Breast epithelium (tissue), 4 donors: ENCODE results near the gene APEH. TPM values are rescaled to one million over a fixed set of nuclear protein-coding genes. Genes with fewer than 3 reads are reported as not detected.

ENCODE experiments used
- DNase-seq, 2 donors: peaks; one replicate each; pipeline ENCODE4 v3.0.0-alpha.2; 2019; ENCODE audit warnings: low spot score in 2 of 2
- H3K27ac ChIP-seq, 2 donors: fragments of 200-600 bp; sonication (generic) in 1 of 2; one replicate each; pipeline ENCODE4 v1.5.1; 2016 to 2019; ENCODE audit warnings: mild to moderate bottlenecking in 1 of 2
- H3K27me3 ChIP-seq, 2 donors: fragments of 200-600 bp; sonication (generic) in 1 of 2; one replicate each; pipeline versions ENCODE4 v1.5.1 to v1.6.0; 2017 to 2019; ENCODE audit warnings: control low read depth in 1 of 2, mild to moderate bottlenecking in 1 of 2
- H3K36me3 ChIP-seq: fragments of 200-600 bp; one replicate; pipeline ENCODE4 v1.5.1; 2019
- H3K4me1 ChIP-seq, 2 donors: fragments of 200-600 bp; sonication (generic); one replicate each; pipeline ENCODE4 v1.5.1; 2016 to 2019; ENCODE audit warnings: control low read depth in 1 of 2
- H3K4me3 ChIP-seq, 3 donors: fragments of 200-600 bp; sonication (generic); 1 replicate in 2 of 3; 2 replicates in 1 of 3; pipeline ENCODE4 v1.5.1; 2016 to 2019; ENCODE audit warnings: mild to moderate bottlenecking in 3 of 3, moderate library complexity in 2 of 3
- H3K9me3 ChIP-seq, 2 donors: fragments of 200-600 bp; sonication (generic) in 1 of 2; one replicate each; pipeline ENCODE4 v1.5.1; 2016 to 2019; ENCODE audit warnings: control low read depth in 1 of 2
- POLR2A ChIP-seq: fragments of 450-650 bp; IDR thresholded peaks from one replicate; pipeline ENCODE4 v1.6.1; 2016; ENCODE audit warnings: antibody characterized with exemption, mild to moderate bottlenecking, moderate library complexity
- POLR2AphosphoS5 ChIP-seq, 3 donors: sonication (generic); formaldehyde crosslinking; IDR thresholded peaks; one replicate each; pipeline ENCODE4 v1.6.1; 2017; ENCODE audit warnings: antibody characterized with exemption in 3 of 3
- intact Hi-C: fragments of 100-400 bp; cut with DNase I; formaldehyde crosslinking; loops from one replicate; pipeline ENCODE4 v1.15.1; 2023; ENCODE audit warnings: low total_unique reads
- total RNA-seq, 3 donors: library from RNA; depleted of rRNA; stranded (reverse); fragments of >200 nt; gene quantifications; one replicate each; pipeline ENCODE4 v1.1.0, GENCODE V29; 2016
- TF ChIP-seq, protein P1 (sequence below), 3 donors: fragments of 450-650 bp; IDR thresholded peaks; one replicate each; pipeline ENCODE4 v1.5.1; 2016 to 2017; ENCODE audit warnings: antibody characterized with exemption in 3 of 3, mild to moderate bottlenecking in 3 of 3, moderate library complexity in 3 of 3

Gene APEH
- total RNA-seq, 3 donors from 2014 or later = 69.5 to 80.0 (median 70.1) TPM

- Histone ChIP-seq H3K36me3 (no peaks in the 10 kb centered on the region), H3K27ac (no peak overlapping the region), H3K9me3 (no peaks in the 10 kb centered on the region), H3K4me1 (no peaks in the 10 kb centered on the region), H3K4me3 (no peak overlapping the region), H3K27me3 (no peaks in the 10 kb centered on the region)
- TF ChIP-seq, protein P1, sequence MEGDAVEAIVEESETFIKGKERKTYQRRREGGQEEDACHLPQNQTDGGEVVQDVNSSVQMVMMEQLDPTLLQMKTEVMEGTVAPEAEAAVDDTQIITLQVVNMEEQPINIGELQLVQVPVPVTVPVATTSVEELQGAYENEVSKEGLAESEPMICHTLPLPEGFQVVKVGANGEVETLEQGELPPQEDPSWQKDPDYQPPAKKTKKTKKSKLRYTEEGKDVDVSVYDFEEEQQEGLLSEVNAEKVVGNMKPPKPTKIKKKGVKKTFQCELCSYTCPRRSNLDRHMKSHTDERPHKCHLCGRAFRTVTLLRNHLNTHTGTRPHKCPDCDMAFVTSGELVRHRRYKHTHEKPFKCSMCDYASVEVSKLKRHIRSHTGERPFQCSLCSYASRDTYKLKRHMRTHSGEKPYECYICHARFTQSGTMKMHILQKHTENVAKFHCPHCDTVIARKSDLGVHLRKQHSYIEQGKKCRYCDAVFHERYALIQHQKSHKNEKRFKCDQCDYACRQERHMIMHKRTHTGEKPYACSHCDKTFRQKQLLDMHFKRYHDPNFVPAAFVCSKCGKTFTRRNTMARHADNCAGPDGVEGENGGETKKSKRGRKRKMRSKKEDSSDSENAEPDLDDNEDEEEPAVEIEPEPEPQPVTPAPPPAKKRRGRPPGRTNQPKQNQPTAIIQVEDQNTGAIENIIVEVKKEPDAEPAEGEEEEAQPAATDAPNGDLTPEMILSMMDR (IDR thresholded peaks at IDR 0.05) = no peak
- TF ChIP-seq POLR2AphosphoS5 (IDR thresholded peaks at IDR 0.05) (no peak), POLR2A (no peak)
- intact Hi-C loops = no loop called here
- no peak for DNase-seq
Observed at GRCh38 chr3:49653621-49654020, 20.5 kb upstream of the APEH start.

- TF ChIP-seq, protein P1 (IDR thresholded peaks at IDR 0.05) = no peak
- TF ChIP-seq POLR2A (no peak), POLR2AphosphoS5 (IDR thresholded peaks at IDR 0.05) (no peak)
Observed at GRCh38 chr3:49654176-49654825, 19.9 kb upstream of the APEH start.

DNA sequence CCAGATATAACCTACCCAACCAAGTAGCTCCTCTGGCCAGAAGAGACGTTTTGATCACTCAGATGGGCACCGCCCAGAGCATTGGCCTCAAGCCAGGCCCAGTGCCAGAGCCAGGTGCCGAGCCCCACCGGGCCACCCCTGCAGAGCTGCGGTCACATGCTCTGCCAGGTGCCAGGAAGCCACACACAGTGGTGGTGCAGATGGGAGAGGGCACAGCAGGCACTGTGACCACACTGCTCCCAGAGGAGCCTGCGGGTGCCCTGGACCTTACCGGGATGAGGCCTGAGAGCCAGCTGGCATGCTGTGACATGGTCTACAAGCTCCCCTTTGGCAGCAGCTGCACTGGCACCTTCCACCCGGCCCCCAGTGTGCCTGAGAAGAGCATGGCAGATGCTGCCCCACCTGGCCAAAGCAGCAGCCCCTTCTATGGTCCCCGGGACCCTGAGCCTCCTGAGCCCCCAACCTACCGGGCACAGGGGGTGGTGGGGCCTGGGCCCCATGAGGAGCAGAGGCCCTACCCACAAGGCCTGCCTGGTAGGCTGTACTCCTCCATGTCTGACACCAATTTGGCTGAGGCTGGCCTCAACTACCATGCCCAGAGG lies 19.1 kb upstream of the APEH start:
- no peak overlapping the region for H3K27ac ChIP-seq
- H3K27me3 ChIP-seq = no peaks in the 10 kb centered on the region
- no peaks in the 10 kb centered on the region for H3K36me3 ChIP-seq
- H3K4me1 ChIP-seq = no peaks in the 10 kb centered on the region
- no peak for TF ChIP-seq POLR2AphosphoS5 (IDR thresholded peaks at IDR 0.05)
- intact Hi-C loops = no loop called here
- DNase-seq = no peak
- H3K9me3 ChIP-seq = no peaks in the 10 kb centered on the region
- H3K4me3 ChIP-seq = no peak overlapping the region

More at GRCh38 chr3:49654176-49654825, 19.9 kb upstream of the APEH start:
- H3K4me3 ChIP-seq = no peak overlapping the region
- H3K27ac ChIP-seq = no peak overlapping the region
- DNase-seq = no peak
- H3K27me3 ChIP-seq = no peaks in the 10 kb centered on the region
- H3K36me3 ChIP-seq = no peaks in the 10 kb centered on the region
- H3K4me1 ChIP-seq = no peaks in the 10 kb centered on the region
- no peaks in the 10 kb centered on the region for H3K9me3 ChIP-seq
- intact Hi-C loops = no loop called here

DNA sequence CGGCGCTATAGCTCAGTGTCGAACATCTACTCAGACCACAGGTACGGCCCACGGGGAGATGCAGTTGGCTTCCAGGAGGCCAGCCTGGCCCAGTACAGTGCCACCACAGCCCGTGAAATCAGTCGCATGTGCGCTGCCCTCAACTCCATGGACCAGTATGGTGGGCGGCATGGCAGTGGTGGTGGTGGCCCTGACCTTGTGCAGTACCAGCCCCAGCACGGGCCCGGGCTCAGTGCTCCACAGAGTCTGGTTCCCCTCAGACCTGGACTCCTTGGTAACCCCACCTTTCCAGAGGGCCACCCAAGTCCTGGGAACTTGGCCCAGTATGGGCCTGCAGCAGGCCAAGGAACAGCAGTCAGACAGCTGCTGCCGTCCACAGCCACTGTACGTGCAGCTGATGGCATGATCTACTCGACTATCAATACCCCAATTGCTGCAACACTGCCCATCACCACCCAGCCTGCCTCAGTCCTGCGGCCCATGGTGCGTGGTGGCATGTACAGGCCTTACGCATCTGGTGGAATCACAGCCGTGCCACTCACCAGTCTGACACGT lies 18.3 kb upstream of the APEH start:
- TF ChIP-seq POLR2AphosphoS5 (IDR thresholded peaks at IDR 0.05) (no peak), POLR2A (no peak)
- TF ChIP-seq, protein P1 (IDR thresholded peaks at IDR 0.05) = no peak

DNA sequence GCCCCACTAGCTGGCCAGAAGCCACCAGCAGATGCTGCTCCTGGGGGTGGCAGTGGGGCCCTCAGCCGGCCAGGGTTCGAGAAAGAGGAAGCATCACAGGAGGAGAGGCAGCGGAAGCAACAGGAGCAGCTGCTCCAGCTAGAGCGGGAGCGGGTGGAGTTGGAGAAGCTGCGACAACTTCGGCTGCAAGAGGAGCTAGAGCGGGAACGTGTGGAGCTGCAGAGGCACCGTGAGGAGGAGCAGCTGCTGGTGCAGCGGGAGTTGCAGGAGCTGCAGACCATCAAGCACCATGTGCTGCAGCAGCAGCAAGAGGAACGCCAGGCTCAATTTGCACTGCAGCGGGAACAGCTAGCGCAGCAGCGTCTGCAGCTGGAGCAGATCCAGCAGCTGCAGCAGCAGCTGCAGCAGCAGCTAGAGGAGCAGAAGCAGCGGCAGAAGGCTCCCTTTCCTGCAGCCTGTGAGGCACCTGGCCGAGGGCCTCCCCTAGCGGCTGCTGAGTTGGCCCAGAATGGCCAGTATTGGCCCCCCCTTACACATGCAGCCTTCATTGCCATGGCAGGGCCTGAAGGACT lies 17.5 kb upstream of the APEH start:
- intact Hi-C loops = no loop called here

More for the DNA sequence above, 18.3 kb upstream of the APEH start:
- Histone ChIP-seq H3K36me3 (no peaks in the 10 kb centered on the region), H3K27me3 (no peaks in the 10 kb centered on the region), H3K27ac (no peak overlapping the region), H3K4me3 (no peak overlapping the region), H3K4me1 (no peaks in the 10 kb centered on the region), H3K9me3 (no peaks in the 10 kb centered on the region)
- intact Hi-C loops = no loop called here
- no peak for DNase-seq

More for the DNA sequence above, 17.5 kb upstream of the APEH start:
- Histone ChIP-seq H3K27me3 (no peaks in the 10 kb centered on the region), H3K4me1 (no peaks in the 10 kb centered on the region), H3K4me3 (no peak overlapping the region), H3K36me3 (no peaks in the 10 kb centered on the region), H3K9me3 (no peaks in the 10 kb centered on the region), H3K27ac (no peak overlapping the region)
- TF ChIP-seq POLR2A (no peak), POLR2AphosphoS5 (IDR thresholded peaks at IDR 0.05) (no peak)
- TF ChIP-seq, protein P1 (IDR thresholded peaks at IDR 0.05) = no peak
- no peak for DNase-seq
